Right cardiac atrium (tissue), 5 donors: ENCODE measurements around the gene EEF1A2. TPM values are rescaled to one million over a fixed set of nuclear protein-coding genes. Genes with fewer than 3 reads are reported as not detected.

Experiments
- ATAC-seq, 2 donors: fragments of 200-7000 bp; cut with Tn5 transposase; one replicate each; pipeline versions ENCODE4 v1.8.0 to v1.9.1; 2020; ENCODE audit warnings: moderate library complexity in 2 of 2, mild to moderate bottlenecking in 1 of 2
- DNase-seq, 3 donors: peaks; one replicate each; pipeline ENCODE4 v3.0.0-alpha.2; 2020
- H3K27ac ChIP-seq: one replicate; pipeline ENCODE4 v1.5.1; 2013; ENCODE audit warnings: mild to moderate bottlenecking, low read length, control low read depth, moderate library complexity
- H3K27me3 ChIP-seq: one replicate; pipeline ENCODE4 v1.6.1; 2013; ENCODE audit not compliant: control insufficient read depth, insufficient read depth
- H3K4me1 ChIP-seq: one replicate; pipeline ENCODE4 v1.6.1; 2013; ENCODE audit warnings: low read length; ENCODE audit not compliant: control insufficient read depth, insufficient read depth
- H3K4me3 ChIP-seq: one replicate; pipeline ENCODE4 v1.5.1; 2013; ENCODE audit warnings: low read length, control low read depth
- H3K9me3 ChIP-seq: one replicate; pipeline ENCODE4 v1.6.1; 2013; ENCODE audit warnings: low read length; ENCODE audit not compliant: control insufficient read depth
- WGBS: extraction: QIAGEN DNeasy Blood & Tissue Kit; methylation state at CpG from one replicate; pipeline ENCODE4 v1.1.7; 2013; 5-methylcytosine and 5-hydroxymethylcytosine counted together
- intact Hi-C, 4 donors: fragments of 100-400 bp; cut with DNase I; formaldehyde crosslinking; loops; one replicate each; pipeline versions ENCODE4 v1.11.0 to v1.14.0; 2022 to 2023
- polyA plus RNA-seq: library from polyadenylated mRNA; stranded (reverse); fragments of 200-250 nt; gene quantifications from one replicate; pipeline ENCODE4 v1.2.3, GENCODE V29; 2013
- total RNA-seq, 4 donors: library from RNA; stranded (reverse); fragmentation: NEBNext Ultra II Directional; extraction: Animal tissue kit (Norgen Biotek cat#: 25700); gene quantifications; one replicate each; pipeline ENCODE4 v1.2.1, GENCODE V29; 2021
- donor health status: healthy with polysubstance abuse.
- donor health status: DM: no; HTN: yes; CAD: no.
- donor health status: DM: no; HTN: no; CAD: no.
- donor health status: DM: no; HTN: yes; CAD: no; lungs with severe emphysema.
- donor health status: DM: yes; HTN: yes; CAD: no.

Gene EEF1A2
- total and polyA plus RNA-seq, 5 donors: 701 to 1,033 (median 936) TPM

DNA sequence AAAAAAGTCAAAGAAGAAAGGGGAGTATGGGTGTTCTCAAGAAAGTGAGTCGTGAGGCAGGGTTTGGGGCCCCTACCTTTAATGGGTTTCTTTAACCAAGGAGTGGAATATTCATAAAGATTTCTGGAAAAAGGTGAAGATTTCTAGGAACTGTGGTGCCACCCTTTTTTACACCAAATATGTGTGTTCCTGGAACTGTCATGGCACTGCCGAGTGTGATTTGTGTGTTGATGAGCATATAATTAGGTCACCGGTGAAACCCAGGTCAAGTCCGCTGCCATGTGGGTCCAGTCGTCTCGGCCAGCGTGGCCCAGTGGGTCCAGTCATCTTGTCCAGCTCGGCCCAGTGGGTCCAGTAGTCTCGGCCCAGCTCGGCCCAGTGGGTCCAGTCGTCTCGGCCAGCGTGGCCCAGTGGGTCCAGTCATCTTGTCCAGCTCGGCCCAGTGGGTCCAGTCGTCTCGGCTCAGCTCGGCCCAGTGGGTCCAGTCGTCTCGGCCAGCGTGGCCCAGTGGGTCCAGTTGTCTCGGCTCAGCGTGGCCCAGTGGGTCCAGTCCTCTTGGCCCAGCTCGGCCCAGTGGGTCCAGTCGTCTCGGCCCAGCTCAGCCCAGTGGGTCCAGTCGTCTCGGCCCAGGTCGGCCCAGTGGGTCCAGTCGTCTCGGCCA lies 8.3 kb upstream of the EEF1A2 start:
- Histone ChIP-seq H3K4me3 (no peak overlapping the region), H3K27ac (no peak overlapping the region), H3K9me3 (peaks cover 8% of the 10 kb centered on the region), H3K4me1 (no peaks in the 10 kb centered on the region), H3K27me3 (no peaks in the 10 kb centered on the region)
- peak in 2 of 3 donors; percentile 25 to 53 for DNase-seq
- 92% methylated on average over 30 of the region's 30 CpGs for WGBS
- no peak for ATAC-seq
- intact Hi-C loops: no loop called here

DNA sequence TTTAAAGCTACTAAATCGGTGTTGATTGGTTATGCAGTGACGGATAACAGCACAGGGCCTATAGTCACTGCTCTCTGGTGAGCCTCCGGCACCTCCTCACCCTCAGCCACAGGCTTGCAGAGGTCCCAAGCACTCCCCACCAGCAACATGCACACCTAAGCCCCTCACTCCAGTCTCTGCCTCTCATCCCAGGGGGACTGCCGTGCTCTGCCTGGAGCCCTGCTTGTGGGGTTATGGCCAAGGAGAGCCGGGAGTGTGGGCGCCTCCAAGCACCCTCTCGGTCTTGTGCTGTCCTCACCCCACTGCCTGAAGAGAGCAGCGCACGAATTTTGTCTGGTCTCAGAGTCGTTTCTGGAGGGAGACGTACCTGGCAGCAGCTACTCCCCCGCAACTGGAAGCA lies 6.8 kb upstream of the EEF1A2 start:
- Histone ChIP-seq H3K4me3 (no peak overlapping the region), H3K27me3 (no peaks in the 10 kb centered on the region), H3K9me3 (peaks cover 8% of the 10 kb centered on the region), H3K4me1 (peaks cover 1% of the 10 kb centered on the region), H3K27ac (no peak overlapping the region)
- no peak for ATAC-seq
- intact Hi-C loops: no loop called here
- WGBS: 89% methylated on average over 12 of the region's 12 CpGs
- DNase-seq: no peak

DNA sequence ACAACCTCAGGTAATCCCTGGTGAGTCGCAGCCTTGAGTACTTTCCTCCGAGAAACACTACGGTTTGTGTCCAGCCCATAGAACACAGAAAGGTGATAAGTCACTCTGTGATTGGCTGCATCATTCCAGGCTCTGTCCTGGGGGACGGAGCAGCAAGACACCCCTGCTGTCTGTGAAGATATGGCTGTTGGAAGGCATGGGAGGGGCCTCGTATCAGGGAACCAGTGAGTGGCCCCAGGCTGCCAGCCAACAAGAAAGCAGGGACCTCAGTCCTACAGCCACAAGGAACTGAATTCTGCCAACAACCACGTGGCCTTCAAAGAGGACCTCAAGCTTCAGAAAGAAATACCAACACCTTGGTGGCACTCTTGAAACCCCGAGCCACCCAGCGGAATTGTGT lies 6.4 kb upstream of the EEF1A2 start:
- H3K4me1 ChIP-seq: peaks cover 3% of the 10 kb centered on the region
- peaks cover 8% of the 10 kb centered on the region for H3K9me3 ChIP-seq
- no peaks in the 10 kb centered on the region for H3K27me3 ChIP-seq
- ATAC-seq: no peak
- intact Hi-C loops: no loop called here
- WGBS: 87% methylated on average over 8 of the region's 8 CpGs
- DNase-seq: no peak
- H3K27ac ChIP-seq: no peak overlapping the region
- no peak overlapping the region for H3K4me3 ChIP-seq

- no peak overlapping the region for H3K4me3 ChIP-seq
- 89% methylated on average over 9 of the region's 9 CpGs for WGBS
Observed at GRCh38 chr20:63504642-63505041, 5.8 kb upstream of the EEF1A2 start.

DNA sequence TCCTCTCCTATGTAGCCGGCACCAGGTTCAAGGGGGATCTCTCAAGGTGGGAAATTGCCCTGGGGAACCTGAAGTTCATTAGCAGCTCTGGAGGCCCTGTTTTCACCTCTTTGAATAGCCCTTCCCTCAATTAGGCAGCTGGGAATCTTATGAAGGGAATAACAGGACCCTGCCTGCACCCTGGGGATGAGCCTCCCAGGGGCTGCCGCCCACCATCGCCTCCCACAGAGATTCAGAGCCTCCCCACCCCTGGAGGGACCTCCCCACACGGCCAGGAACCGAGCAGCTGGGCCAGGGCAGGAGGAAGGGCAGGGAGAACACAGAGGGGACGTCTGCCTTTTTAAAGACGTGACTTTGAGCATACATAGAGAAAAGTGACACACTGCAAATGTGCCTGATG lies 4.6 kb upstream of the EEF1A2 start:
- DNase-seq (peak in 1 of 3 donors; percentile 29), ATAC-seq (no peak)
- H3K9me3 ChIP-seq: peaks cover 8% of the 10 kb centered on the region
- H3K4me1 ChIP-seq: peaks cover 3% of the 10 kb centered on the region
- intact Hi-C loops: no loop called here
- no peaks in the 10 kb centered on the region for H3K27me3 ChIP-seq
- no peak overlapping the region for H3K27ac ChIP-seq
- 40% methylated on average over 7 of the region's 7 CpGs for WGBS
- H3K4me3 ChIP-seq: no peak overlapping the region

More at GRCh38 chr20:63504642-63505041, 5.8 kb upstream of the EEF1A2 start:
- Histone ChIP-seq H3K9me3 (peaks cover 8% of the 10 kb centered on the region), H3K27ac (no peak overlapping the region), H3K27me3 (no peaks in the 10 kb centered on the region), H3K4me1 (peaks cover 3% of the 10 kb centered on the region)
- no peak for DNase-seq
- no peak for ATAC-seq
- intact Hi-C loops: no loop called here

GRCh38 chr20:63502671-63503172 lies 3.8 kb upstream of the EEF1A2 start:
- DNase-seq (peak in 2 of 3 donors; percentile 39 to 52), ATAC-seq (no peak)
- H3K27ac ChIP-seq: no peak overlapping the region
- H3K27me3 ChIP-seq: no peaks in the 10 kb centered on the region
- H3K9me3 ChIP-seq: peaks cover 8% of the 10 kb centered on the region
- H3K4me3 ChIP-seq: no peak overlapping the region
- intact Hi-C loops: no loop called here
- 65% methylated on average over 15 of the region's 15 CpGs for WGBS
- H3K4me1 ChIP-seq: peaks cover 3% of the 10 kb centered on the region

DNA sequence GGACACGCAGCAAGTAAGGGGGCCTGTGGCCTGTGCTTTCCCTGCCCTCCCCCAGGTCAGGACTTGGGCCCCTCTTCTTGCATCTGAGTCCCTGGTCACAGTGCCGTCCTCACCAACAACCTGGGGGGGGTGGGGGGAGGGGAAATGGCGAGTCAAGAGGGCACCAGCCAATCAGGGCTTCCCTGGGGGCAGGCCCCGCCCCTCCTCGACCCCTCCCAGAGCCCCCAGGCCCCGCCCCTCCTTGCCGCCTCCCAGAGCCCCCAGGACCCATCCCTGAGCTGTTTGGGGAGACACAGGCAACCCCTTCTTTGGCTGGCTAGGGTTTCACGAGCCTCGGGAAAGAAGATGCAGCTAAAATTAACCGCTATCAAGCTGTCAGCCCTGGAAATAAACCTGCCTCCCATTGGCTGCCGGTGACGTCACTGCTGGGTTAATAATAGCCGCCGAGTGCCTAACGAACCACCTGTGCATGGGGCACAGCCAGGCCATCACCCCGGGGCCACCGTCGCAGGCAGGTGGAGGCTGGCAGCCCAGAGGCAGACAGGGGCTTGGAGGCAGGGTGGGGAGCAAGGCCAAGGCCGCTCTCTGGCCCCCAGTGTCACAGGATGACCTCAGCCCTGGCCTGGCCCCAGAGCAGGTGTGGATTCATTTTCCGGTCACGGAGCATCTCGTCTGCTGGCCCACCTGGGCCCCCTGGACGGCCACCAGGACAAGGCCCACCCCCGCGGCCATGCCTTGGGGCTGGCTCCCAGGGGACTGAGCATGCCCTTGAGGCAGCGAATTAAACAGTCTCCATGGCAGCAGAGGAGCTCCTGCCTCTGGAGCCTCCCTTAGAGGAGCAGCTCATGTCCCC lies 3.2 kb upstream of the EEF1A2 start:
- peak; percentile 52 to 84 (median 80) for DNase-seq
- Histone ChIP-seq H3K4me1 (peaks cover 3% of the 10 kb centered on the region), H3K4me3 (no peak overlapping the region), H3K27ac (peak overlapping the region; percentile 44), H3K27me3 (no peaks in the 10 kb centered on the region), H3K9me3 (peaks cover 8% of the 10 kb centered on the region)
- ATAC-seq: peak; percentile 27 to 29
- intact Hi-C loops: no loop called here
- 20% methylated on average over 26 of the region's 26 CpGs for WGBS

- no peak overlapping the region for H3K4me3 ChIP-seq
- H3K9me3 ChIP-seq: peaks cover 8% of the 10 kb centered on the region
- DNase-seq (peak in 2 of 3 donors; percentile 30 to 41), ATAC-seq (no peak)
- peaks cover 3% of the 10 kb centered on the region for H3K4me1 ChIP-seq
- H3K27me3 ChIP-seq: no peaks in the 10 kb centered on the region
- H3K27ac ChIP-seq: peak overlapping the region; percentile 66
- intact Hi-C loops: no loop called here
- WGBS: 77% methylated on average over 27 of the region's 27 CpGs
Observed at GRCh38 chr20:63500902-63501817, 2.3 kb upstream of the EEF1A2 start.

DNA sequence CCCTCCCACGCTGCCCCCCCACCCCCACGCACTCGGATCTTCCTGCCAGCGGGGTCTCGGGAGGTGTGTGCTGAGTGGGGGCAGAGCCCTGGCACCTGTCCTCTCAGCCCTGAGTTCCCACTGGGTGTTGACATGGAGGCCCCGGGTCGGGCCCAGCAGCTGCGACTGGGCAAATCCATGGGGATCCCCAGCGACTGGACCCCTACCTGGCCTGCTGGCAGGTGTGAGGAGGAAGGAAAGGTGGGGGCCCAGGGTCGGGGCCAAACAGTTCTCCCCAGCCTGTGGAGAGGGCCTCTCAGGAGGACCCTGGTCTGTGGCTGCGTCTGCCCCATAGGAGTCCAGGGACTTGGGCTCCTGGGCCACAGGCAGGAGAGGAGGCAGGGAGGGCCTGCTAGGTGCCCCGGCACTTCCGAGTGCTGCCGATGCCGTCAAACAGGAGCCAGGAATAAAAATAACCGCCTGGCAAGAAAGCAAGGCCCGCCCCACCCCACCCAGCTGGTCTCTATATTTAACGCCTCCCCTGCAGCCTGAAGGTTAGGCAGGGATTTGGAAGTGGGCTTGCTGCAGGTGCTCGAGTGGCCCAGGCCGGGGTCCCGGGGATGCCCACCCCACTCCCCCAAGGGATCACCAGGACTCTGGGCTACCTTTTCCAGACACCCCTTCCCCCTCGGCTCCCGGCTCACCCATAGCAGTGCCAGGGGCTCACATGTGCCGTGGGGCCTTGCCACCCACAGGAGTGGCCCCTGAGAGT lies 1.4 kb upstream of the EEF1A2 start:
- Histone ChIP-seq H3K27me3 (no peaks in the 10 kb centered on the region), H3K9me3 (peaks cover 2% of the 10 kb centered on the region), H3K4me1 (peaks cover 3% of the 10 kb centered on the region), H3K27ac (peak overlapping the region; percentile 66), H3K4me3 (no peak overlapping the region)
- 60% methylated on average over 24 of the region's 24 CpGs for WGBS
- ATAC-seq: no peak
- intact Hi-C loops: no loop called here
- peak in 1 of 3 donors; percentile 51 for DNase-seq

DNA sequence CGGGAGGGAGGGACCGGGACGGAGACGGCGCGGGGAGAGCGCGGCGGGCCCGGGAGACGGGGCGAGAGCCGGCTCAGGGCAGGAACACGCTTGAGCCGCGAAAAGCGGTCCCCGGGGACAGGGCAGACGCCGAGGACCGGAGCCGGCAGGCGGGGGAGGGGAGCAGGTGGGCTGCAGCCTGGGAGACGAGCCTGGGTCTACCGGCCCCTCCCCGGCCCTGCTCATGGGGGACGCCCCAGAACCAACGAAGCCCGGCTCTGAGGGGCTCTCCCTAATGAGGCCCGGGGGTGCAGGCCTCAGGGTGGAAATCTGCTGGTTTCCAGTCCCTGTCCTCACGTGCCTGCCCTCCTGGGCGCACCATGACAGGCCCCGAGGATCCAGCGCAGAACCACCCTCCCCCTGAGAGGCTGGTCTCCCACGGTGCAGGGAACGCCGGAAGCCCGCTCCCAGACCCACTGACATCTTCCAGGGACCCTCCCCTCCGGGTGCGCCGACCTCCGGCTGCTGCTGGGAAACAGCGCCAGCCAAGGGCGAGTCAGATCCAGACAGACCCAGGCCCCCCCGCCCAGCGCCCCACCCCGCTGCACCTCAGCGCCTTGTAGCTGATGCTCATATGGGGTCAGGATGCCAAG lies 571 bp upstream of the EEF1A2 start:
- no peaks in the 10 kb centered on the region for H3K27me3 ChIP-seq
- H3K4me3 ChIP-seq: peak overlapping the region; percentile 71
- peaks cover 3% of the 10 kb centered on the region for H3K4me1 ChIP-seq
- DNase-seq: peak in 2 of 3 donors; percentile 62
- no peaks in the 10 kb centered on the region for H3K9me3 ChIP-seq
- 9% methylated on average over 48 of the region's 48 CpGs for WGBS
- H3K27ac ChIP-seq: peak overlapping the region; percentile 42
- ATAC-seq: no peak
- intact Hi-C loops: no loop called here
